Measurements from ENCODE around the gene USHBP1.

Gene USHBP1

DNA sequence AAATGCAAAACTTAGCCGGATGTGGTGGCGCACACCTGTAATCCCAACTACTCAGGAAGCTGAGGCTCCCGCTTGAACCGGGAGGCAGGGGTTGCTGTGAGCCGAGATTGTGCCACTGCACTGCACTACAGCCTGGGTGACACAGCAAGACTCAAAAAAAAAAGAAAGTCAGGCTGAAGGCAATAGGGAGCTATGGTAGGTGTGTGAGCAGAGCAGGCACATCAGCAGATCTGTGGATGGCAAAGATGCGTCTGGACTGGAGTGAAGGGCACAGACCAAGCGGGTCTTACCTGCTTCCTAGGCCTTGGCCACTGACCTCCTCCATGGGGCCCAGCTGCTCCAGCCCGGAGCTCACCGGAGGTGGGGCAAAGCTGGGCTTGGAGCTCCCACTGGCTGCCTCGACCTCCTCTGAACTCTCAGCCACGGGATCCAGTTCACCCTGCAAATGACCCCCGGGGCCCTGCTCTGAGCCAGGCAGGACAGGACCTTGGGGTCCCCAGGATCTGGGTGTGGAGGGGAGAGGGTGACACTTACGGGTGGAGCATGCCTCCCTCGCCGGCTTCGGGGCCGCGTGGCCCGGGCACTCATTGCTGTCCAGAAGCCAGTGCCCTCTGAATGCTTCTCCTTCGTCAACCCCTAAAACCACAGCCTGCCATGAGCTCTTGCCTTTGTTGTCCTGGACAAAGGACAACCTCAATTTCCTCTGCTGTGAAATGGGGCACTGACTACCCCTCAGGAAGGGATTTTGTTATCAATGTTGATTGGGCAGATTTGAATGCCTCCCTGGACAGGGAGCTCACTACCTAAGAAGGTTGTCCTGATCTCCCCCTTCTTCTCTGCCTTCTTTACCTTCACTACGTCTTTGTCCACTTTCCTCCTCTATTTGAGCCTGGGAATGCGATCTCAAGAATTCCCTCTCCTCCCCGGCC lies 569 bp downstream of the USHBP1 start:
- no peak for DNase-seq

DNA sequence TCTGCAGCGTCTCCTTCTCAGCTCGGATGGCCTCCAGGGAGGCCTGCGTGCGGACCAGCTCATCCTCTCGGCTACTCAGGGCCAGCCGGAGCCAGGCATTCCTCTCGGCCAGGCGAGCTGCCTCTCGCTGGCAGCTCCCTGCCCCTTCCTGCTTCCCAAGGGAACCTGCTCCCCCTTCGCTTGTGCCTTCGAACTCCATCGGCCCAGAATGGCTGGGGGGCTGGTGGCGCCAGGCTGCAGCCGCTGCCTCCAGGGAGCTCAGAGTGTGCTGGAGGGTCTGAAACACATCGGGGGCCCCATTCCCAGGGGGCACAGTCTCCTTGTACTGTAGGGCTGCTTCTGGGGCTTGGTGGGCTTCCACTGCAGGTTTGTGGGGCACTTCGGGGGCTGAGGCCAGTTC lies 2.0 kb downstream of the USHBP1 start:
- DNase-seq = no peak

DNA sequence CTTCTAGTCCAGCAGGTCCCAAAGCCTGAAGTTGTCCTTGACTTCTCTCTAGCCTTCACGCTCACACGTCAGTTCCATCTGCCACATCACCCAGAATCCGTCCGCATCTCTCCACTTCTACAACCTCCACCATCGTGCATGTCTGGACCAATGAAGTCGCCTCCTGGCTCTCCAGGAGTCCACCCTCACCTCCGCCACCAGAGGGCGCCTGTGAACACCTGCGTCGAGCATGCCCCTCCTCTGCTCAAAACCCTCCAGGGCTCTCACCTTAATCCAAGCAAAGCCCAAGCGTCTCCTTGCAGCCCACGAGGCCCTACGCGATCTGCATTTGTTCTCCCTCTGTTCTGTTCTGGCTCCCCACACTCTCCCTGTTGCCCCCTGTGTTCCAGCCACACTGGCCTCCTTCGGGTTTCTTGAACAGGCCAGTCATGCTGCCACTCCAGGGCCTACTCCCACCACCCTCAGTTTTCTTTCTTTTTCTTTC lies 3.7 kb downstream of the USHBP1 start:
- DNase-seq = peak; percentile 82

DNA sequence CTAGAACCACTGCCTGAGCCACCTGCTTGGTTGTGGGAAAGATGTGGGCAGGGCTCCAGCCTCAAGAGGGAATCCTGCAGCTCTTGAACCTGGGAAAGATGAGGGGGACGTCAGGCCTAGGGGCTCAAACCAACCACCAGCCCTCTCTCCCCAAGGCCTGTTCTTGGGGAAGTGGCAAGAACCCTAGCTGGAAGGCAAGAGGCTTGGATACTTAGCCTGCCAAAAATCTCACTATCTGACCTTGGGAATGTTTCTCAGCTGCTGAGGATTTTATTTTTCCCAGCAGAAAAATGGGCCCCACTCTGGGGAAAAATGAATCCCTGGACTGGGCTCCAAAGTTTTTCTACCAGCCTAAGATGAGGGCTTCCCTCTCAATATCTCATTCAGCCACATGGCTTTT lies 4.6 kb downstream of the USHBP1 start:
- no peak for DNase-seq

DNA sequence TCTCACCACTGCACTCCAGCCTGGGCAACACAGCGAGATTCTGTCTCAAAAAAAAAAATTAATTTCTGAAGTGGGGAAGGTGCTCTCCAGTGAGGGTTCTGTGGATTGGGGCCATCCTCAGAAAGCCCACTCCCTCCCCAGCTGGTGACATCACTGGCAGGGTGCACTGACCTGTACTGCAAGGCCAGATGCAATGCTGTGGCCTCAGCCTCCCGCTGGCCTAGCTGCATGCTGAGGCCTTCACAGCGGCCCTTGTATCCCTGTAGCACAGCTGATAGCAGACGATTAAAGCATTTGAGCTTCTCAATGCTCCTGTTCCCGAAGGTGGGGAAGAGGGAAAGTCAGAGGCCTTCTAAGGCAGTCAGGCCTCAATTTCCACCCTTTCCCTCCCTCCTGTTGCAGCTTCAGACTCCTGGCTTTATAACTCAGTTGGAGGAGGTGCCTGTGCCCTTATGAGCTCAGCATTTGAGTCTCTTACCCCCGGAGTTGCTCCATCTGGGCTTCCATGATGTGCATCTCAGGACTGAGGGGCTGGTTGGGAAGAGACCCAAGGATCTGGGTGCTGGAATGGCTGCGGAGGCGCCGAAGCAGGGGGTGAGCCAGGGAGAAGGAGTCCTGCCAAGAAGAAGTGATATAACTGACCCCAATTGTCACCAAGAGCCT lies 5.3 kb downstream of the USHBP1 start:
- DNase-seq = no peak

DNA sequence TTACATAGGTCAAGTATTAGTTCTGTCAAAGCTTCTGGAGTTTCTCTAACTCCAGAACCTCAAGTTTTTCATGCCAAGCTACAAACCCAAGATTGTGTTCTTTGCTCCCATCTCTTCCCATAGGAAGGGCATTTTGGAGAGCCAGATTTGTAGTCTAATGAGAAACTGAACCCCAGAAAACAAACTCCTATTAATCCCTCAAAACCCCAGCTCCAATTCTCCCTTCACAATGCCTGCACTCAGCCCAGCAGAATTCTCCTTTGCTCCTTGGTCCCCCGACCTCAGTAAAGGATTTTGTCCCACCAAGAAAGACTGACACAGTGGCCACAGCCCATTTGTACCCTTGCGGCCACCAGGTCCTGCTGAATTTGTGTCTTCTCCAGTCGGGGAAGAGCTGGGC lies 8.4 kb downstream of the USHBP1 start:
- no peak for DNase-seq

DNA sequence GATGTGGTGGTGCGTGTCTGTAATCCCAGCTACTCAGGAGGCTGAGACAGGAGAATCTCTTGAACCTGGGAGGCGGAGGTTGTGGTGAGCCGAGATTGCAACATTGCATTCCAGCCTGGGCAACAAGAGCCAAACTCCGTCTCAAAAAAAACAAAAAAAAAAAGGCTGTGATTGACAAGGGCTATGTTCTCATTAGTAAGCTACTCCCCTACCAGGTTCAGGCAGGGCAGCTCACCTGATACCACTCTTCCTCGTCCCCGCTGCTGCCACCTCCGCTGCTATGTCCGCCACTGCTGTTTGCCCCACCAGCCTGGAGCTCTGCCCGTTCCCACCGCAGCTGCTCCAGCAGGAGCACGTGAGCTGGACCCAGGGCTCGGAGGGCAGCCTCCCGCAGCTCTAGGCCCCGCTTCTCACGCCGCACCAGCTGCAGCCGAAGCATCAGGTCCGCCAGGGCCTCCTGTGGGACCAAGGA lies 9.4 kb downstream of the USHBP1 start:
- no peak for DNase-seq

DNA sequence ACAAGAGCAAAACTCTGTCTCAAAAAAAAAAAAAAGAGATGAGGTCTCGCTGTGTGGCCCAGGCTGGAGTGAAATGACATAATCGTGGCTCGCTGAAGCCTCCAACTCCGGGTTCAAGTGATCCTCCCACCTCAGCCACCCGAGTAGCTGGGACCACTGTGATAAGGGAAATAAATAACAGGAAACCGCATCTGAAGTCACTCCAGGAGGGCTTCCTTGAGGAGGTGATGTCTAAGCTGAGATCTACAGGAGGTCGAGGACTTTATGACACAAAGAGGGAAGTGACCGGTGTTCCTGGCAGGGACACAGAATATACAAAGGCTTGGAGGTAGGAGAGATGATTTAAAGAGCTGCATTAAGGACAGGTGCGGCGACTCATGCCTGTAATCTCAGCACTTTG lies 9.9 kb downstream of the USHBP1 start:
- no peak for DNase-seq

DNA sequence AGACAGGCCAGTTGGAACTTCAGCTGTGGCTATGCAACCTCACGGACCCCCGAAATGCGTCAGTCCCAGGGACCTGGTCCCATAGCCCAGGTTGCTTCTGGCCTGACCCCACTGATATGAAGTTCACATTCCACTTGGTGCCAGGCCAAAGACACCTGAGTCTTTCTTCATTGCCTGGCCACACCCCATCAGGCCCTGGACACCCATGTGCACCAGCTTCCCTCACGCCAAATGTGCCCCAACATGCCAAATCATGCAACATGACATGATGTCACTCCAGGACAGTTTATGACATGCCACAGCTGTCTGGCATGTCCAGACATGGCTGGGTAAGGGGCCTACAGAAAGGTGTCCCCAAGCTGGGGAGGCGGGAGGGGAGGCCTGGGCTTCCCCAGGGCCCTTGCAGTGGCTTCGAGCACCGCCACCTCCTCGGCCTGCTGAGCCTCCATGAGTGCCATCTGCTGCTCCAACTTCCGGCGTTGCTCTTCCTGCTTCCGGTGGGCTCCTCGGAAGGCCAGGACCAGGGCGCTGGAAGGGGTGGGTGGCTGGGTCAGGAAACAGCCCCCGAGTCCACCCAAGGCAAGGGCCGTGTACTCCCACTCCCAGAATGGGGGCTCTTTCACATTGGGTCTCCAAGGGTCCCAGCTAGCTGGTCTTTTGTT lies 14.5 kb downstream of the USHBP1 start:
- no peak for DNase-seq

DNA sequence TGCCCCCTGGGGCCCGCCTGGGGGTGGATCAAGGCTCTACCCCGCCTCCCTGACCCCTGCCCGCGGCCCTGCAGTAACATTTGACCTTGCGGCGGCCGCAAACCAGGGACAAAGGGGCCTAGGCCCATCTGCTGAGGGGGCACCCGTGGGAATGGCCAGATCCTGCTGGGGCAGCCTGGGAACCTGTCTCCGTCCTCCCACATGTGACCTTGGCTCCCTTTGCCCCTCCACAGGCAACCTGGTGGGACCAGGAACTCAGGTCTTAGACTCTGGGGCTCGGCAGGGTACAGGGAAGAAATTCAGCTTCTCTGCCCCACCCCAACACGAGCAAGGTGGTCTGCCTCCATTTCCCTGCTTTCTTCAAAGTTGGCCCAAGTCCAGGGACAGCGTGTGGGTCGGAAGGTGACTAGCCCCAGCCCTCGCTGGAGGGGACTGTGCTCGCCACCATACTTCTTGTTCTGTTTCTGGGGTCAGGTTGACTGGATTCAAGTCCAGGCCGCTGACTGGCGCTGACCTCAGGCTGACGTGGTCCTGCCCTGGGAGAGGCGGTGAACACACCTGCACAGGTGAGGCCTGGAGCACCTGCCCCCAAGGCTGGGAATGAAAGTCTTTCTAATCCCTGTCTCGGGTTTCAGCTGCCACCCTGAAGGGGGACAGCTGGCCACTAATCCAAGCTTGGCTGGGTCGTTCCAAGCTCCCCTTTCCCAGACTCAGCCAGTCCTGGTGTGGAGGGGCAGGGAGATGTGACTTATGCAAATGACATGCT lies 16.4 kb downstream of the USHBP1 start:
- no peak for DNase-seq

DNA sequence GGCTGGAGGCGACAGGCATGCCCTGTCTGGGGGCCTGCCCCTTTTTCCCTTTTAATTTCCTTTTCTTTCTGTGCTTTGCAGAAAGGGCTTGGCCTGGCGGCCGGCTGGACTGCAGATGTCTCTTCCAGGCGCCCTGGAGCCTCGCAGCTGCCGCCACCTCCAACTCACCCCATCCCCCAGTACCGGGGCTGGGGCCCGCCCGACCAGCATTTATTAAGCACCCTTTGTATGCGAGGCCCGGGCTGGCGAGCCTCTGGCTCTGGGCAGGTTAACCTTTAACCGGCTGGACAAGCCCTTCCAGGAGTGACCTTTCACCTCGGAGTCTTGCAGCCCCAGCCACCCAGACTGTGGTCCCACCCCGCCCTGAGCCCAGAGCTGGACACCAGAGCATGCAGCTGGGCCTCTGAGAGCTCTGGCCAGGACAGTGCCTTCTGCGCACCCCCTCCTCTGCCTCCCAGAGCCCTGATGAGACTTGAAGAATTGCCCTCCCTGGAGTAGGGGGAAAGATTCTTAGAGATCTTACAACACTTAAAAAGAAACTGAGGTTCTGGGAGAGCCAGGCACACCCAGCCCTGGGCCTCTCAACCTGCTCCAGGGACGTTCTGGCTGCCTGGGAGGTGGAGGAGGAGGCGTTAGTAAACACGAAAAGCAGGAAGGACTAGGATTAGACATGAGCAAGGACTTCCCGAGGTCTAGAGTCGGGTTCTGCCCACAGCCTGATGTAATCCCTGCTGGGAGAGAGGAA lies 17.7 kb downstream of the USHBP1 start:
- no peak for DNase-seq

DNA sequence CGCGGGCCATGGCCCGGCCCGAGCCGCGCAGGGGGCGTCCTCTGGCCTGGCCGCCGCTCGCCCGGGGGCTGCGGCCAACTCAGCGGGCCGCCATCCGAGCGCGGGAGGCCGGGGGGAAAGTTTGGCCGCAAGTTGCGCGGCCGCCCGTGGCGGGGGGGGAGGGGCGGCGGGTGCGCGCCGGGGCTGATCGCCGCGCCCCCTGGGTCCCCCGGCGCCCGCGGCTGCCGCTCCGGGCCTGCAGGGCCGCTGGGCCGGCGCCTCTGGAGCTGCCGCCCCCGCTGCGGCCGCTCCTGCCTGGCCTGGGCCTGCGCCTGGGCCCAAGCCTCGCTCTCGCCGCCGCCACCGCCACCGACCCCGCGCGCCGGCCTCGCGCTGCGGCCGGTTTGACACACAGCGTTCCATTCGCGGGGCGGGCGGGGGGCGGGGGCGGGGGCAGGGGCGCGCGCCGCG lies 19.0 kb downstream of the USHBP1 start, which contains the start of gene NR2F6:
Gene NR2F6 (minus strand): TSS at position 385 of the 450 bp plus-strand sequence. CDS start 699 bp downstream, outside the sequence.
- no peak for DNase-seq

DNA sequence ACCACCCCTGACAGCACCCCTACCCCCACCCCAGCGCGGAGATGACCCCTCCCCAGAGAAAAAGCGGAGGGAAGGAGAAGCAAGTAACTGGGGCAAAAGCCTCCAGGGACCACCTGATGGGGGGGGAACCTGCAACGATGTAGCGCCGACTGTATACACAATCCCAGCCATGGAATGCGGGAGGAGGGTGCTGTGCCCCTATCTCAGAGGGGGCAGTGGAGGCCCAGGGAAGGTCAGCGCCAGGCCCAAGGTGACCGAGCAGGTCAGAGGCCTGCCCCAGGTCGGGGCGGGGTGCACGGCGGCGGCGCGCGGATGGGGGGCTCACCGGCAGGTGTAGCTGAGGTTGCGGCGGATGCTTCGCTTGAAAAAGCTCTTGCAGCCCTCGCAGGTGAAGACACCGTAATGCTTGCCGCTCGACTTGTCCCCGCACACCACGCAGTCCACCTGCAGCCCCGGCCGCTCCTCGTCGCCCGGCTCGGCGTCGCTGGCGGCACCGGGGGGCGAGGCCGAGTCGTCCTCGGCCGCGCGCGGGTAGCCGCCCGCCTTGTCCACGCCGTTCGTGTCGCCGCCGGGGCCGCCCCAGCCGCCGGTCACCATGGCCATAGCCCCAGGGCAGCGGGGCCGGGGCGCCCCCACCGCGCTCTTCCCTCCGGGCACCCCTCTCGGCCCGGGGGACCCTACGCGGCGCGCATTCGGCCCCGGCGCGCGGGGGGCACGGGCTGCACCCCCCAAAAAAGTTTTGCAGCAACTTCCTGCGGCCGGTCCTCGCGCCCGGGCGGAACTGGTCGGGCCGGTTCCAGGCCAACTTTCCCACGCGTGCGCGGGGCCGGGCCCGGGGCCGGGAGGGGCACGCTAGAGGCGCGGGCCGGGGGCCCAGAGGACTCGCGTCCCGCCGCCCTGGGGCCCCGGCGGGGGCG lies 19.7 kb downstream of the USHBP1 start:
- no peak for DNase-seq

DNA sequence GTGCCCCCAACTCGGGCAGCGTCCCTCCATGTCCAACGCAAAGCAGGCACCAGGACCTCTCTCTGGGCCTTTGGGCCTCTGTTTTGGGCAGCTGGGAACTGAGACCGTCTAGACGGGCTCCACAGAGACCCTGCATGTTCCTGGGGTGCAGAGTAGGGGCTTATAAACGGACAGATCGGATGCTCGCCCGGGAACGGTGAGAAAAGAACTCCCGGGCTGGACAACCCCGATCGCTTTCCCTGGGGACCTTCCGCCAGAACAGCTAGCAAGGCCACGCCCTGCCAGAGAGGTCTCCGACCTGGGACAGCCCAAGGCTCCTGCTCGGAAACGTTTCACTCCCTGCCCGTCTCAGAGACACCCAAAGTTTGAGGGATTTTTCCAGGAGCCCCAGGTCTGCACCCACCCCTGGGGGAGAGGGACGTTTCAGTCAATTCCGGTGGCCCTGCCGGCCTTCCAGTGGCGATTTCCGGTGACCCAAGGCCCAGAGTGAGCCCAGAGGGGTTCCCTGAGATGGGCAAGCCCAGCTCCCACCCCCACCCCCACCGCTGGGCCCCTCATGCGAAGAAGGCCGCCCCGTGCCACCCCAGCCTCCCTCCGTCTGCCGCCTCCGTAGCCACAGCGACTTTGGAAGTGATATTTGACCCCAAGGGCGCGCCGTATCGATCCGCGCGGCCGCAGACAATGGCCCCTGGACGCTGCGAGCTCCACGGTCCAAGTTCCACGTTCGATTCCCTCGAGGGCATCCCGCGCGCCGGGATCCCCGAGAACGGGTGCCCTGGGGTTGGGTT lies 20.5 kb downstream of the USHBP1 start:
- DNase-seq = no peak

DNA sequence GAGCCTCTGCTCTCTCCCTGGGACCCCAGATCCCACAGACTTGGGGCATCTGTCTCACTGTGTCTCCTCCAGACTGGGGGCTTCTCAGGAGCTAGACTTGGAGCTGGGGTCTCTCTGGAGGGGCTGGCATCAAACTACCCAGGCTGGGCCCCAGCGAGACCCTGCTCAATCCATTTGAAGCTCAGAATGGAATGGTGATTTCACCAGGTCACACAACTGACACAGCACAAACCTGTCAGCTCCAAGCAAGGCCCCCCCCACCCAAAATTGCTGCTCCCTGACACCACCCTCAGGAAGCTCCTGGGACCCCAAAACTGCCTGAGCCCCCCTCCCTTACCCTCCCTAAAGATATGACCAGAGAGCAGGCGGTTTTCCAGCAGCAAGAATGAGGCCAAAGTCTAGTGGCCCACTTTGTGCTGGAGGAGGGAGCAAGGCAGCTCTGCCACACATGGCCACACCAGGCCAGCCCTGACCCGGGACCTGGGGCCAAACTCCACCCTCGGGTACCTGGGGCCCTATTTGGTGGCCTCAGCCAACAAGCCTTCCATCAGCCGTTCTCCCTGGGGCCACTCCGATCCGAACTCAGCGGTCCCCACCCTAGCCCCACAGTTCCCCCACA lies 21.2 kb downstream of the USHBP1 start:
- no peak for DNase-seq

DNA sequence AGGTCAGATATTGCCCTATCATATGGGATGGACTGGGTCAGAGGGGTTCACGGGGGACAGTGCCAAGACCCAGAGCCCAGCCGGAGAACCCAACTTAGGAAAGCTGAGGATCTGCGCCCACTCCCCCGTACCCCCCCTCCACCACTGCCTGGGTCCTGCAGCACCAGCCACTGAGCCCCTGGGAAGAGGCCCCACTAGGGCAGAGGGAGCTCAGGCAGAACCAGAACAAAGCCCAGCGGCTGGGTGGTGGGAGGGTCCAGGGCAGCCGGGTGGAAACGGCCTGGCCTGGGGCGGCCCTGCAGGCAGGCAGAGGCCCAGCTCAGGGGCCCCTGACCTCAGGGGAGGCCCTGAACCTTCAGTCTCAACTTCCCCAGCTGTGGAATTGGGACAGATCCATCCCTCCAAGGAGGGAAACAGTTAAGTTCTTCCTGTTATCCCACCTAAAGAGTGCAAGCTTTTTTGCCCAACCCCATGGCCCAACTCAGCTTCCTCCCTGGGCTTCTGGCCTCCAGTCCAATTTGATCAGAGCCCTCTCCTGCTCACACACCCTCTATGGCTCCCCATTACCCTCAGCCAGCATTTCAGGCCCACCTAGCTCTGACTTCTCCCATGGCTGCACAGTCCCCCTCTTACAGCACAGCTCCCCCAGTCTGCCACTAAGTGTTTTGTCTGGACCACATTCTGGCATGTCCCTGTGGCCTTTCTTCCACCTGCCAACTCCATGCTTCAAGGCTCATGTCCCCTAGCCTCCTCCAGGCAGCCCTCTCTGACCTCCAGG lies 21.9 kb downstream of the USHBP1 start:
- no peak for DNase-seq

DNA sequence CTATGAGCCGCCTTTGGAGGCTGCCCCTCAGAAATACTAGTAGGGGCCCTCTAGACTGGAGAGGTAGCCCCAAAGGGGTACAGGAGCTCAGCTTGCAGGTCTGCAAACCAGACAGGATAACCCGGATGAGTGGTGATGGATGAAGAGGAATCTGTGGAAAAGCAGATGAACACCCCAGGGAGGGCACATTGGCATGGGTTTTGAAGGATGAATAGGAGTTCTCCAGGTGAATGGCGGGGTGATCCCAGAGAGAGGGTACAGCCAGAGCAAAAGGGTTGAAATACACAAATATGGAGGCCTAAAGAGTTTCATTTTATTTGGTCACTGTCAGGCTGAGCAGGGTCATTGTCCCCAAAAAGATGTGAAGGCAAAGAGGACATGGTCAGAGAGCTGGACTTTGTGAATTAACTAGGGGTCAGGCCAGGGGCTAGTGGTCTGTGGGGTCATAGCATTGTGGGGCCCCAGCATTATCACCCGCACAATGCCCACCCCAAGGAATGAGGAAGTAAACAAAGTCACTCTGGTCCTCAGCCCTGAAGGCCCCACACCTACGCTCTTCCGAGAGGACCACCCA lies 23.6 kb downstream of the USHBP1 start:
- no peak for DNase-seq

Measured in DMS153 (cell line).